ENCODE data around the gene COX7A2.

Gene COX7A2

GRCh38 chr6:75208298-75209183, 35.1 kb downstream of the COX7A2 start:
- peak; percentile 89 to 91 for DNase-seq (ENCODE audit: low read depth in 2 of 2)
- peak; percentile 88 for TF ChIP-seq CTCF (IDR thresholded peaks at IDR 0.05; ENCODE audit: low read depth, low read length)
- H3K4me3 ChIP-seq (replicated peaks in 1 of 2; ENCODE audit: low read depth in 2 of 2, low read length in 2 of 2) = peak overlapping the region in 1 of 2 donors; percentile 37

- peak; percentile 1 for TF ChIP-seq CTCF (IDR thresholded peaks at IDR 0.05; ENCODE audit: low read depth, low read length)
- peak; percentile 20 to 48 for DNase-seq (ENCODE audit: low read depth in 2 of 2)
- peak overlapping the region; percentile 79 to 84 for H3K4me3 ChIP-seq (replicated peaks in 1 of 2; ENCODE audit: low read depth in 2 of 2, low read length in 2 of 2)
Measured at GRCh38 chr6:75206576-75207342, 36.8 kb downstream of the COX7A2 start.

DNA sequence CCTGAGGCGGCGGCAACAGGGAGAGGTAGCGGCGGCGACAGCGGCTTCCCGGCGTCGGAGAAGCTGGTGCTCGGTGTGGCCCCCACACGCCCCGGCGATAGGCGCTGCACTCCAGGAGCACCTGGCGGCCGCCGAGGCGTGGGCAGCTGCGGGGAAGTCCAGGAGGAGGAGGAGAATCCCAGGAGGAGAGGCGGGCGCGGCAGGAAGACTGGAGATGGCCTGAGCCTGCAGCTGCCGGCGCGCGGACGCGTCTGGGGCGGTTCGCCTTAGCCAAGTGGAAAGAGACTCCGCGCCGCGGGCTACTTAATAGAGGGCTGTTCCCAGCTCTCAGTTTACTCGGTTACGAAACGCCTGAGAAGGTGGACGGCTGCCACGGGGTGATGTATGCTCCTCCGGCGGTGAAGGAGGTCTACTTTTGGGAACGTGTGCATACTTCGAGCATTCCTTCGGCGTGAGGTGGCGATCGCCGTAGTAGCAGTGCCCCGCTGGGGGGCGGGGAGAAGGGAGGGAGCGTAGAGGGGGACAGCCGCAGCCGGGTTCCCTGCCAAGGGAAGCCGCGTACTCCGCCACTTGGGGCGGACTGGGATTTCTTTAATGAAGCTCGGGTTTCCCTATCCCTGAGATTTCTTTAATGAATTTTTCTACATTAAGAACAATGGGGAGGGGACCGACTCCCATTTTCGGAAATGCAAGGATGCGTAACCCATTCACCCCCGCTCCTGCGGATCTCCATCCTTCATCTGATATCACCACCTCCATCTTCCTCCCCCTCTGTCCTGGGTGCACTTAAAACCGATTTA, 37.6 kb downstream of the COX7A2 start, which contains the start of gene COL12A1:
COL12A1 (minus strand) TSS at position 278 of the 800 bp plus-strand sequence. CDS start 3,261 bp downstream, outside the sequence.
- DNase-seq (ENCODE audit: low read depth in 2 of 2) = peak; percentile 99
- no peak for TF ChIP-seq CTCF (IDR thresholded peaks at IDR 0.05; ENCODE audit: low read depth, low read length)
- H3K4me3 ChIP-seq (replicated peaks in 1 of 2; ENCODE audit: low read depth in 2 of 2, low read length in 2 of 2) = peak within 1 kb of the TSS; percentile 79 to 84

- no peak for TF ChIP-seq CTCF (IDR thresholded peaks at IDR 0.05; ENCODE audit: low read depth, low read length)
- peak; percentile 79 to 82 for DNase-seq (ENCODE audit: low read depth in 2 of 2)
- peak overlapping the region; percentile 79 to 84 for H3K4me3 ChIP-seq (replicated peaks in 1 of 2; ENCODE audit: low read depth in 2 of 2, low read length in 2 of 2)
Measured at GRCh38 chr6:75204959-75205775, 38.4 kb downstream of the COX7A2 start.

GRCh38 chr6:75204217-75204958, 39.2 kb downstream of the COX7A2 start:
- peak overlapping the region; percentile 79 to 84 for H3K4me3 ChIP-seq (replicated peaks in 1 of 2; ENCODE audit: low read depth in 2 of 2, low read length in 2 of 2)
- TF ChIP-seq CTCF (IDR thresholded peaks at IDR 0.05; ENCODE audit: low read depth, low read length) = peak; percentile 77
- DNase-seq (ENCODE audit: low read depth in 2 of 2) = peak; percentile 96 to 97
